ENCODE data around the gene AHNAK. TPM values are rescaled to one million over a fixed set of nuclear protein-coding genes. Genes with fewer than 3 reads are reported as not detected.
"Not testable (repeated sequence)": the region's sequence is repeated elsewhere in the genome, so short reads cannot be mapped to it uniquely, and the experiment has no call there.

AHNAK gene
- total RNA-seq, 1 donor from 2014 or later, result 226 TPM

DNA sequence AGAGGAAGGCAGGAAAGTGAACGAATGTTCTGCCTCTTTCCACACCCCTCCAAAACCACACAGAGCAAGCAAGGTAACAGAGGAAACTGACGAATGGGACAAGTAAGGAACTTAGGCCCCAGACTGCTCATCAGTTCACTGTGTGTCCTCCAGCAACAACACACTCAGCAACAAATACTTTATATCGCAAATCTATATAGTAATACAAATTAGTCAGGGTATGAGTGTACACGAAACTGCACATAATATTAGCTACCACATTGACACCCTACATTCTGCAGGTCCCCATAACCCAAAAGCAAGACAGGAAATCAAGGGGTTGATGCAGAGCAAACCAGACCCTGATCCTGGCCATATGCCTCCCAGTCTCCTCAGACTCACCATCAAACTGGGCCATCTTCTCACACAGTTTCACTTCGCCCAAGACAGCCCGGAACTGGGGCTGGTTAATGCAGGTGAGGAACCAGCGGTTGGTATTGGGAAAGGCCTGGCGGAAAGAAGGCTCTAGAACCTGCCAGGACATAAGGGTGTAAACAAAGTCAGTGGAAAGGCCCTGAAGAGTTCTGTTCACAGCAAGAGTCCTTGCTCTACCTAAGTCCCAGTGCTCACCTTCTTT, 20.5 kb upstream of the AHNAK start:
- Histone ChIP-seq H3K36me3 (ENCODE audit: control insufficient read depth, insufficient read depth, low read length) (peaks cover 5% of the 10 kb centered on the region), H3K4me3 (ENCODE audit: low read depth, low read length) (no peak overlapping the region), H3K27me3 (ENCODE audit: control insufficient read depth, insufficient read depth, low read length) (no peaks in the 10 kb centered on the region)
- TF ChIP-seq, protein P1, sequence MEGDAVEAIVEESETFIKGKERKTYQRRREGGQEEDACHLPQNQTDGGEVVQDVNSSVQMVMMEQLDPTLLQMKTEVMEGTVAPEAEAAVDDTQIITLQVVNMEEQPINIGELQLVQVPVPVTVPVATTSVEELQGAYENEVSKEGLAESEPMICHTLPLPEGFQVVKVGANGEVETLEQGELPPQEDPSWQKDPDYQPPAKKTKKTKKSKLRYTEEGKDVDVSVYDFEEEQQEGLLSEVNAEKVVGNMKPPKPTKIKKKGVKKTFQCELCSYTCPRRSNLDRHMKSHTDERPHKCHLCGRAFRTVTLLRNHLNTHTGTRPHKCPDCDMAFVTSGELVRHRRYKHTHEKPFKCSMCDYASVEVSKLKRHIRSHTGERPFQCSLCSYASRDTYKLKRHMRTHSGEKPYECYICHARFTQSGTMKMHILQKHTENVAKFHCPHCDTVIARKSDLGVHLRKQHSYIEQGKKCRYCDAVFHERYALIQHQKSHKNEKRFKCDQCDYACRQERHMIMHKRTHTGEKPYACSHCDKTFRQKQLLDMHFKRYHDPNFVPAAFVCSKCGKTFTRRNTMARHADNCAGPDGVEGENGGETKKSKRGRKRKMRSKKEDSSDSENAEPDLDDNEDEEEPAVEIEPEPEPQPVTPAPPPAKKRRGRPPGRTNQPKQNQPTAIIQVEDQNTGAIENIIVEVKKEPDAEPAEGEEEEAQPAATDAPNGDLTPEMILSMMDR (IDR thresholded peaks at IDR 0.05; ENCODE audit: insufficient read depth, low read length, poor library complexity, severe bottlenecking), result no peak
- no peak for DNase-seq (ENCODE audit: low read depth)

DNA sequence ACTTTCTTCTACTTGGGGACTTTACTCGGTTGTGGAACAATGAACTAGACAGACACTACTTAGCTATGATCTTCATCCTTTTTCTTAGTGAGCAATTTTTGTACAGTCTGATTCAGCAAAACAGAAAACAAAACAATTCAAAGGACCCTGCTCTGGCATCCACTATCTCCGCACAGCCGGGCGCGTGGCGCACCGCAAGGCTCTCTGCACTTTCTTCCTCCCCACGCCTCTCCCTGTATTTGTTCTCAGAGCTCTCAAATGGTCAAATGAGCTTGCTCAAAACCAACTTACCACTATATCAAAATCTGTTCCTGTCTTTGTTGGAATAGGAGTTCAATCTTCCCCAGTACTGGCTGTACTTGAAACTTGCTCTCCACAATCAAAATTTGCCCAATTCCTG, 19.6 kb upstream of the AHNAK start:
- Histone ChIP-seq H3K27me3 (ENCODE audit: control insufficient read depth, insufficient read depth, low read length) (no peaks in the 10 kb centered on the region), H3K36me3 (ENCODE audit: control insufficient read depth, insufficient read depth, low read length) (peaks cover 4% of the 10 kb centered on the region), H3K4me3 (ENCODE audit: low read depth, low read length) (no peak overlapping the region)
- no peak for DNase-seq (ENCODE audit: low read depth)
- TF ChIP-seq, protein P1 (IDR thresholded peaks at IDR 0.05; ENCODE audit: insufficient read depth, low read length, poor library complexity, severe bottlenecking), result no peak

DNA sequence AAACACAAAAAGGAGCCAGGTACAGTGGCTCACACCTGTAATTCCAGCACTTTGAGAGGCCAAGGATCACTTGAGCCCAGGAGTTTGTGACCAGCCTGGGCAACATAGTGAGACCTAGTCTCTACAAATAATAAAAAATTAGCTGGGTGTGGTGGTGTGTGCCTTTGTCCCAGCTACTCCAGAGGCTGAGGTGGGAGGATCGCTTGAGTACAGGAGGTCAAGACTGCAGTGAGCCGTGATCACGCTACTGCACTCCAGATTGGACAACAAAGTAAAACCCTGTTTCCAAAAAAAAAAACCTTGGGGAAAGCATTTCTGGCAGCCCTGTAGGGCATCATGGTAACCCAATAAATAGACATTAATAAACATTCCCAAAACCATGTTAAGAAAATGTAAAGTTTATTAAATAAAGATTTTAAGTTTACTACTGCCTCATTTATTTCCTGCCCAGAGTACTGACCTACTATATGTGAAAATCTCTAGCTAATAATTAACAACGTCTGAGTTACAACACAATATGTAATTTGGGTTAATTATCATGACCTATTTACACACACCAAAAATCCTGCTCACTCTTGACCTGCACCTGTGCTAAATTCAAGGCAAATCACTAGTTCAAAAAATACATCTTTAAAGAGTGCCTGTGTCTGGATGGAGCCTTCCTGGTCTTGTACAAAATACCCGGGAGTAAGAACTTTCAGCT, 18.6 kb upstream of the AHNAK start:
- Histone ChIP-seq H3K4me3 (ENCODE audit: low read depth, low read length) (no peak overlapping the region), H3K27me3 (ENCODE audit: control insufficient read depth, insufficient read depth, low read length) (no peaks in the 10 kb centered on the region), H3K36me3 (ENCODE audit: control insufficient read depth, insufficient read depth, low read length) (peaks cover under 1% of the 10 kb centered on the region)
- no peak for DNase-seq (ENCODE audit: low read depth)
- TF ChIP-seq, protein P1 (IDR thresholded peaks at IDR 0.05; ENCODE audit: insufficient read depth, low read length, poor library complexity, severe bottlenecking), result no peak

DNA sequence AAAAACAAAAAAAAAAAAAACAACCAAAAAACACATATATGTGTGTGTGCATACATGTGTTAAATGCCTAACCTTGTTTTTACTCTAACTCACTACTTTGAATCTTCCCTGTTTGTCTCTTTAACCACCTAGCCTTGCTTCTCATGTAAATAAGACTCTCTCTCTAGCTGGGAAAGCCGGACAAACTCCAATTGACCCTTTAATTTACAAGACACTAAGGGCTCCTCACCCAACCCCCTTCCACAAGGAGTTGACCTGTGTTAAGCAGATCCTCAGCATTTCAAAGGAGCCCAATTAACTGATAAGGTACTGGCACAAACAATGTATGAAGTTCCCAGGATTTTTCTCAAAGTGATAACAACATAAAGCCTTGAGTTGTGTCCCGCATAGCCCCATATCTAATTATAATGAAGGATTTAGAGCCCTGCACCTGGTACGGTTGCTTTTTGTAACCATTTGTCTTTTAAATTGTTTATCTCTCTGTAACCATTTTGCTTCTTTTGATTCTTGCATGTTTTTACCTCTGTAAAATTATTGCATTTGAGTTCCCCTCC, 15.1 kb upstream of the AHNAK start:
- H3K4me3 ChIP-seq (ENCODE audit: low read depth, low read length); H3K36me3 ChIP-seq (ENCODE audit: control insufficient read depth, insufficient read depth, low read length); DNase-seq (ENCODE audit: low read depth); H3K27me3 ChIP-seq (ENCODE audit: control insufficient read depth, insufficient read depth, low read length): not testable (repeated sequence)

DNA sequence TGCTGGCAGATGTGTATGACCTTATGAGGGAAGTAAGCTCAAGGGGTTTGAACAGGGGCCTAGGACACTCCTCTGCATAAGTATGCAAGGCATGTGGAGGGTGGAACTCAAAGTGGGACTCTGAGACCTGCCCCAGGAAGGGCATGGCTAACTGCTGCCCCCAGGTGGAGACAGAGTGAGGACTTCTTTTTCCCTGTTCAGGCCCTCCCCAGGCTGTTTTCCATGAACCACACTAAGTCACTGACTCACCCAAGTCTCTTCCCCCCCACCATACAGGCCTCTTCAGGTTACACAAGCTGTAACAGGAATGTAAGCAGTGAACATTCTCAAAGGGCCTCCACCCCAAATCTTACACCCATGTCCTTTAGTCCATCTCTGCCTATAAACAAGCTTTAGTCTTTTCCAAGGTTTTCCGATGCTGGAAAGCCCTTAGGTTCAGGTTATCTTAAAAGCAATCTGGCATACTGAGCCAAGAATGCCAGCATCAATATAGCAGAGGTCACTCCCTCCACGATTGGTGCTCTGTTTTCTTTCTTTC, 14.0 kb upstream of the AHNAK start:
- peak; percentile 89 for DNase-seq (ENCODE audit: low read depth)
- Histone ChIP-seq H3K27me3 (ENCODE audit: control insufficient read depth, insufficient read depth, low read length) (no peaks in the 10 kb centered on the region), H3K36me3 (ENCODE audit: control insufficient read depth, insufficient read depth, low read length) (peaks cover 1% of the 10 kb centered on the region), H3K4me3 (ENCODE audit: low read depth, low read length) (no peak overlapping the region)
- TF ChIP-seq, protein P1 (IDR thresholded peaks at IDR 0.05; ENCODE audit: insufficient read depth, low read length, poor library complexity, severe bottlenecking), result peak; percentile 88

DNA sequence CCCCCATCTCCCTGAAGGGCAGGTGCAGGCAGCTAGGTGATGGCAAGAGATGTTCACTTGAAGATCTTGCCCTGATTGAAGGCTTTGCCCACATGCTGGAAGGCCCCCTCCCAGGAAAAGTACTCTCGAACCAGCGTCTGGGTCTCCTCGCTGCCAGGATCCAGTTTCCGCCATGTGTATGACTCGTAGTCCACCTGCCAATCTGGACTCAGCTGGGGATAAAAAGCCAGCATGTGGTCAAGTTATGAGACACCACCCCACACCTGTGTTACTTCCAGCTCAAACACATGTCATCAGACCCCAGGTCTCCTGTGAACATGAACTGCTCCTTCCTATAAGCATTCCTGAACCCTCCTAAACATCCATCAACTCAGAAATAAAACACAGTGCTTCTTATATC, 13.0 kb upstream of the AHNAK start:
- H3K27me3 ChIP-seq (ENCODE audit: control insufficient read depth, insufficient read depth, low read length); H3K4me3 ChIP-seq (ENCODE audit: low read depth, low read length); H3K36me3 ChIP-seq (ENCODE audit: control insufficient read depth, insufficient read depth, low read length); DNase-seq (ENCODE audit: low read depth): not testable (repeated sequence)

Data from kidney epithelial cell (primary cell).